ENCODE measurements around the gene TPPP. TPM values are rescaled to one million over a fixed set of nuclear protein-coding genes. Genes with fewer than 3 reads are reported as not detected.
A peak's percentile ranks its signal among the peaks of the same experiment; 100 is the strongest.

TPPP gene
- total and polyA plus RNA-seq, 2 of the 13 experiments (the other 11 are each of a cell fraction or from before 2014, with no cell fraction given): 0.07 TPM; not detected in 1

GRCh38 chr5:636951-637350 lies 56.2 kb downstream of the TPPP start:
- DNase-seq (ENCODE audit: low spot score): no peak

DNA sequence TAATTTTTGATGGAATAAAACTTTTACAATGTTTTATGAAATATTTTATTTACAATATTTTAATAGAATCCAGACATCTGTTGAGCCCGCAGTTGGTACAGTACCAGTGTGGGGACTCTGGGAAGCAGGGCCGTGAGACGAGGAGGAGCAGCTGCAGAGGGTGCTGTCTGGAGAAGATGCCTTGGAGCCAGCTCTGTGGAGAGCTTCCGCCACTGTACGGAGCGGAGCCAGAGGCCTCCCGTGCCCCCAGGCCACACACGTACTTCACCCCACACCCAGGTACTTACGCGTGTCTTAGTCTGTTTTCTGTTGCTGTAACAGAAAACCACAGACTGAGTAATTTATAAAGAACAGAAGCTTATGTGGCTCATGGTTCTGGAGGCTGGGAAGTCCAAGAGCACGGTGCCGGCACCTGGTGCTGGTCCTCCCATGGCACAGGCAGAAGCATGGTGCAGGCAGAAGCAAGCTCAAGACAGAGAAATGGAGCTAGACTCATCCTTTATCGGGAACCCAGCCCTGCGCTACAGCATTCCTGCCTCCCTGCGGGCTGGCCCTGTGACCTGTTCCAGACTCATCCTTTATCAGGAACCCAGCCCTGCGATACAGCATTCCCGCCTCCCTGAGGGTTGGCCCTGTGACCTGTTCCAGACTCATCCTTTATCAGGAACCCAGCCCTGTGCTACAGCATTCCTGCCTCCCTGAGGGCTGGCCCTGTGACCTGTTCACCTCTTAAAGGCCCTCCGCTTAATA lies 57.7 kb downstream of the TPPP start:
- WGBS (ENCODE audit: low lambda C conversion rate): 88% methylated on average over 15 of the region's 18 CpGs
- Histone ChIP-seq H3K79me2 (ENCODE audit: insufficient read depth, low read length) (no peaks in the 10 kb centered on the region), H3K9me3 (ENCODE audit: low read length) (no peaks in the 10 kb centered on the region), H3K4me1 (ENCODE audit: insufficient read depth, low read length) (no peaks in the 10 kb centered on the region), H2AFZ (ENCODE audit: low read length) (no peak overlapping the region), H3K27ac (ENCODE audit: extremely low read length, insufficient read depth, low read length) (no peak overlapping the region), H3K36me3 (replicated peaks in 1 of 2; ENCODE audit: control insufficient read depth in 1 of 2, insufficient read depth in 2 of 2, low read length in 2 of 2) (peaks cover 22 to 57% of the 10 kb centered on the region in 2 experiments), H3K9ac (ENCODE audit: insufficient read depth, low read depth, low read length) (no peak overlapping the region), H3K4me3 (replicated peaks in 1 of 3; ENCODE audit: insufficient read depth in 1 of 3, low read depth in 2 of 3, low read length in 3 of 3) (no peak overlapping the region), H3K4me2 (ENCODE audit: low read depth, low read length) (no peak overlapping the region), H4K20me1 (ENCODE audit: insufficient read depth, low read length) (no peaks in the 10 kb centered on the region), H3K27me3 (ENCODE audit: control insufficient read depth in 1 of 2, insufficient read depth in 2 of 2, low read length in 2 of 2) (no peaks in the 10 kb centered on the region)
- intact Hi-C loops (cut with micrococcal nuclease; ENCODE audit: unreplicated experiment): no loop called here
- TF ChIP-seq FOXO1 (CRISPR knock-in tag; IDR thresholded peaks at IDR 0.05): no peak
- TF ChIP-seq ZNF564 (CRISPR knock-in tag; IDR thresholded peaks at IDR 0.05): peak; percentile 95
- TF ChIP-seq ZFP82 (CRISPR knock-in tag; IDR thresholded peaks at IDR 0.05; ENCODE audit: borderline replicate concordance): no peak
- no peak for TF ChIP-seq CHD2 (IDR thresholded peaks at IDR 0.05; ENCODE audit: low read depth, low read length)
- no peak for TF ChIP-seq SIN3A (IDR thresholded peaks at IDR 0.05; ENCODE audit: borderline replicate concordance, low read depth, low read length)
- FAIRE-seq (no peak), ATAC-seq (no peak), DNase-seq (ENCODE audit: low spot score) (no peak)
- ChIA-PET POLR2A (no interaction called here), CTCF (ENCODE audit: low intra/inter-chr PET ratio, low total read pairs) (no interaction called here)
- no TSS peak for BruUV-seq (replicated peaks)
- in situ Hi-C loops (cut with HindIII; ENCODE audit: extremely low pct_ligation_motif_present, low pct_unique_long_range_greater_than_20kb): no loop called here

More at GRCh38 chr5:636951-637350, 56.2 kb downstream of the TPPP start:
- Histone ChIP-seq H3K79me2 (ENCODE audit: insufficient read depth, low read length) (no peaks in the 10 kb centered on the region), H3K4me2 (ENCODE audit: low read depth, low read length) (no peak overlapping the region), H3K4me3 (replicated peaks in 1 of 3; ENCODE audit: insufficient read depth in 1 of 3, low read depth in 2 of 3, low read length in 3 of 3) (no peak overlapping the region), H4K20me1 (ENCODE audit: insufficient read depth, low read length) (no peaks in the 10 kb centered on the region), H3K9ac (ENCODE audit: insufficient read depth, low read depth, low read length) (no peak overlapping the region), H2AFZ (ENCODE audit: low read length) (no peak overlapping the region), H3K36me3 (replicated peaks in 1 of 2; ENCODE audit: control insufficient read depth in 1 of 2, insufficient read depth in 2 of 2, low read length in 2 of 2) (peaks cover 22 to 67% of the 10 kb centered on the region in 2 experiments), H3K4me1 (ENCODE audit: insufficient read depth, low read length) (no peaks in the 10 kb centered on the region), H3K27me3 (ENCODE audit: control insufficient read depth in 1 of 2, insufficient read depth in 2 of 2, low read length in 2 of 2) (no peaks in the 10 kb centered on the region), H3K27ac (ENCODE audit: extremely low read length, insufficient read depth, low read length) (no peak overlapping the region), H3K9me3 (ENCODE audit: low read length) (no peaks in the 10 kb centered on the region)
- no TSS peak for BruUV-seq (replicated peaks)
- in situ Hi-C loops (cut with HindIII; ENCODE audit: extremely low pct_ligation_motif_present, low pct_unique_long_range_greater_than_20kb): no loop called here
- ChIA-PET POLR2A (no interaction called here), CTCF (ENCODE audit: low intra/inter-chr PET ratio, low total read pairs) (no interaction called here)
- FAIRE-seq: no peak
- intact Hi-C loops (cut with micrococcal nuclease; ENCODE audit: unreplicated experiment): no loop called here
- TF ChIP-seq ZFP1 (CRISPR knock-in tag; IDR thresholded peaks at IDR 0.05) (no peak), IRF2 (CRISPR knock-in tag; IDR thresholded peaks at IDR 0.05) (no peak), ZNF530 (CRISPR knock-in tag; IDR thresholded peaks at IDR 0.05; ENCODE audit: low read depth) (no peak), ZNF484 (CRISPR knock-in tag; IDR thresholded peaks at IDR 0.05; ENCODE audit: borderline replicate concordance, low read depth) (no peak), GTF3A (CRISPR knock-in tag; conservative IDR thresholded peaks at IDR 0.05) (no peak), ZNF263 (CRISPR knock-in tag; IDR thresholded peaks at IDR 0.05) (no peak), HDAC1 (CRISPR knock-in tag; IDR thresholded peaks at IDR 0.05) (no peak)
- TF ChIP-seq, protein P1, sequence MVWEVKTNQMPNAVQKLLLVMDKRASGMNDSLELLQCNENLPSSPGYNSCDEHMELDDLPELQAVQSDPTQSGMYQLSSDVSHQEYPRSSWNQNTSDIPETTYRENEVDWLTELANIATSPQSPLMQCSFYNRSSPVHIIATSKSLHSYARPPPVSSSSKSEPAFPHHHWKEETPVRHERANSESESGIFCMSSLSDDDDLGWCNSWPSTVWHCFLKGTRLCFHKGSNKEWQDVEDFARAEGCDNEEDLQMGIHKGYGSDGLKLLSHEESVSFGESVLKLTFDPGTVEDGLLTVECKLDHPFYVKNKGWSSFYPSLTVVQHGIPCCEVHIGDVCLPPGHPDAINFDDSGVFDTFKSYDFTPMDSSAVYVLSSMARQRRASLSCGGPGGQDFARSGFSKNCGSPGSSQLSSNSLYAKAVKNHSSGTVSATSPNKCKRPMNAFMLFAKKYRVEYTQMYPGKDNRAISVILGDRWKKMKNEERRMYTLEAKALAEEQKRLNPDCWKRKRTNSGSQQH (CRISPR knock-in tag; IDR thresholded peaks at IDR 0.05; ENCODE audit: low read depth): no peak
- no peak for ATAC-seq
- 90% methylated on average over 20 of the region's 20 CpGs for WGBS (ENCODE audit: low lambda C conversion rate)

Measured in HepG2 (cell line).